HG02759 (cell line): Measurements from ENCODE around the gene BEX3.
"Not testable (repeated sequence)": the region's sequence is repeated elsewhere in the genome, so short reads cannot be mapped to it uniquely, and the experiment has no call there.

ENCODE experiments used
- ATAC-seq: cut with Tn5 transposase; IDR thresholded peaks from one replicate; pipeline ENCODE4 v1.9.1; 2021; ENCODE audit warnings: mild to moderate bottlenecking, moderate library complexity; ENCODE audit not compliant: unreplicated experiment

BEX3 gene

DNA sequence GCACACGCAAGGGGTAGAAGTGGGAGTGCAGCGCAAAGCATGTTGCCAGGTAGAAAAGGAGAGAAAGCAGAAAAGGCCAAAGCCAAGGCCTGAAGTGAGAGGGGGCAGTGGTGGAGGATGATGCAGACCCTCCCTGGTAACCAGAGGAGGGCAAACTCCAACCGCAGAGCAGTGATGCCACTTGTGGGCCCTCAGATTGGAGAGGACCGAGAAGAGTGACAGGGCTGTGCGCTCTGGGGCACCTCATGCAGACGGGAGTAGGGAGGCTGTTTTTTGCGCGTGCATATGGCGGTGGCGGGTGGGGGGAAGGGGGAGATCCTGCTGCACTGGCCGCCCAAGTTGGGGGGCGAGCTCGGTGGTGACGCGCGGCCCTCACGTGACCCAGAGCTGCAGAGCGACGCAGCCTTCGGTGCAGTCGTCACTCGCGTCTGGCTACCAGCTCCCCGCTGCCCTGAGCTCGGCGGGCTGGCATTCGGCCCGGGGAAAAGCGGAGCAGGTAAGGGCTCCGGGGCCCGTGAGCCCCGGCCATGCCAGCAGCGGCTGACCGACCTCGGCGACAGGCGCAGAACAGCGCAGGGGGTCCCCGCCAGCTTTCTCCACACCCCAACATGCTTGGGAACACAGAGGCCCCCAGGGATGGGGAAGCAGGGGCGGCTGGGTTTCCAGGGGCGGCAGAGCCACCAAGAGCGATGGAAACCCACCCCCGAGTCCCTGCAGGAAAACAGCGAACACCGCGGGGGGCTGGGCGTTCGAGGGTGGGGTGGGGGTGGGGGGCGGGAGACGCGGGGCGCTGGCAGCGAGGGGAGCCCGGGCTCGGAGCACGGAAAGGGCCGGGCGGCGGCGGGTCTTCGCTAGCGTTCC, at the start of gene BEX3:
TSS of gene BEX3 (plus strand) at position 421 of the 861 bp plus-strand sequence. CDS start 984 bp downstream, outside the sequence.
- ATAC-seq: peak; percentile 58

DNA sequence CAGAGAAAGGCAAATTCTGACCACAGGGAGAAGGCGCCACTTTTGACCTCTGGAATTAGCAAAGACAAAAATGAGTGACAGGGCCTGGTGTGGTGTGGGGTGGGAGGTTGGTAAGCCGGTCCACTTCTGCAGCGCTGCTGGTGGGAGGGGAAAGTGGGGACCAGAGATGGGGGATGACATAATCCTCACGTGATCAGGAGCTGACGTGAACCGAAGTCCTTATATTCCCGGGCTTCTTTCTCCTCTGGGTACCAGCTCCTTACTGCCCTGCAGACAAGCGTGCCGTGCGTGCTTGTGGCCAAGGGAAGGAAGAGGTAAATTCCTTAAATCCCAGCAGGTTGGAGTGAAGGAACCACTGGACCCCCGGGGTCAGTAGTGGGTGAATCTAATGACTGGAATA, 46.3 kb upstream of the BEX3 start, which contains the start of gene TCEAL7:
TSS of gene TCEAL7 (plus strand) at position 249 of the 400 bp plus-strand sequence. CDS start 1,165 bp downstream, outside the sequence.
- no peak for ATAC-seq

DNA sequence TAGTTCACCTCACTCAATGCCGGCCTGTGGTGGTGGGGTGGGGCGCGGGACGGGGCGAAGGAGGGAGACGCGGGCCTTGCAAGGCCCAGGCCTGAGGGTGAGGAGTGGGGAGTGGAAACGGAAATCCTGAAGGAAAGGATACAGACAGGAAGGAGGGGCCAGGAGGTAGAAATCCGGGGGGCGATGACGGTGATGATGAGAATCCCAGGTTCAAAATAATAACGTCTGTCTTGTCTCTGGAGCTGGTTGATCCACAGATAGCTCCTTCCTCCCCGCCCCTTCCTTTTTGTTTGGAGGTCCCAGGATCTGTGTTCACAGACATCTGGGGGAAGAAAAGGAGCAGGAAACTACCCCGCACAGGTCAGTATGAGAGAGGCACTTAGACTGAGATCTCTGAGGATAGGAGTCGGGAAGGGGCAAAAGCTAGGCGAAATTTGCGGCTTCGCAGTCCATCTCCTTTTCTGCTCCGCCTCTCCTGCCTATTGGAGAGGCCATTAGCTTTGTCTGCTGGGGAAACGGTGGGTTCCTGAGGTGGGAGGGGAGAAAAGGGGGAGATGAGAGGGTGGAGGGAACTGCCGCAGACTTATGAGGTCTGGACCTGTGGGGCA, 45.6 kb upstream of the BEX3 start:
- ATAC-seq: no peak

DNA sequence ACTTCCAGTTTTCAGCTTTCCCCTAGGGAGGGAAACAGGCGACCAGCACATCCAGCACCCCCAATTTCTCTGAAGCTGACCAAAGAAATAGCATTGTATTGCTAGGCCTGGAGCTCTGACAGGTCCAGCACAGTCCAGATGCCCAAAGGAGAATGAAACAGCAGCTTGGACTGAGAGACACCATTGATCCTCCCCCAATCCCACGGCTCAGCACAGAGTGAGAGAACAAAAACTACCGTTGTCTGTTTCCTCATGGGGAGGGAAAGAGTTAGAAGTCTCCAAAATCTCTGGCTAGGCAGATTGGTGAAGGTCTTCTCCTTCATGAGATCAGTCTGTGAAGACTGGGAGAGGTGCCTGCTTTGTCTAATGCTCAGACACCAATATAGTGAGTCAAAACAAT, 37.7 kb upstream of the BEX3 start:
- no peak for ATAC-seq

DNA sequence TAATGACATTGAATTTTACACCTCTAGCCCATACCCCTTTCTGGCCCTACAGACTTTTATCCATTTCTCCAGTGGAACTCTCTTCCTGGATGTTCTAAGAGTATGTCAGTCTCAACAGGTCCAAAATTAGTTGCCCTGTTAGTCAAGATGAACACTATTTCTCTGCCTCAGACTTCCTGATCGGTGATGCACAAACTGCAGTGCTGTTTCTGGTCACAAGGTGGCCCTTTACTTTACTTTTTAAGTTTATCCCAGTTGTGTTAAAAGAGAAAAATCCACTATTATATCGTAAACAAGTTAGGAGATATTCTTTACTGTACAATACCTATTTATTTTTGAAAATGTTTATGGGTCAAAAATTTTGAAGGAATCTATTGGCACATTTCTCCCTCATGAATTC, 33.2 kb upstream of the BEX3 start:
- no peak for ATAC-seq

DNA sequence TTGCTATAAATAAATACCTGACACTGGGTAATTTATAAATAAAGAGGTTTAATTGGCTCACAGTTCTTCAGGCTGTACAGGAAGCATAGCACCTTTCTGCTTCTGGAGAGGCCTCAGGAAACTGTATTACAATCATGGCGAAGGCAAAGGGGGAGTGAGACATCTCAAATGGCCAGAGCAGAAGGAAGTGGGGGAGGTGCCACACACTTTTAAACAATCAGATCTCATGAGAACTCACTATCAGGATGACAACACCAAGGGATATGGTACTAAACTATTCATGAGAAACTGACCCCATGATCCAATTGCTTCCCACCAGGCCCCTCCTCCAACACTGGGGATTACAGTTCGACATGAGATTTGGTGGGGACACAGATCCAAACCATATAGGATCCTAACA, 31.7 kb upstream of the BEX3 start:
- no peak for ATAC-seq

DNA sequence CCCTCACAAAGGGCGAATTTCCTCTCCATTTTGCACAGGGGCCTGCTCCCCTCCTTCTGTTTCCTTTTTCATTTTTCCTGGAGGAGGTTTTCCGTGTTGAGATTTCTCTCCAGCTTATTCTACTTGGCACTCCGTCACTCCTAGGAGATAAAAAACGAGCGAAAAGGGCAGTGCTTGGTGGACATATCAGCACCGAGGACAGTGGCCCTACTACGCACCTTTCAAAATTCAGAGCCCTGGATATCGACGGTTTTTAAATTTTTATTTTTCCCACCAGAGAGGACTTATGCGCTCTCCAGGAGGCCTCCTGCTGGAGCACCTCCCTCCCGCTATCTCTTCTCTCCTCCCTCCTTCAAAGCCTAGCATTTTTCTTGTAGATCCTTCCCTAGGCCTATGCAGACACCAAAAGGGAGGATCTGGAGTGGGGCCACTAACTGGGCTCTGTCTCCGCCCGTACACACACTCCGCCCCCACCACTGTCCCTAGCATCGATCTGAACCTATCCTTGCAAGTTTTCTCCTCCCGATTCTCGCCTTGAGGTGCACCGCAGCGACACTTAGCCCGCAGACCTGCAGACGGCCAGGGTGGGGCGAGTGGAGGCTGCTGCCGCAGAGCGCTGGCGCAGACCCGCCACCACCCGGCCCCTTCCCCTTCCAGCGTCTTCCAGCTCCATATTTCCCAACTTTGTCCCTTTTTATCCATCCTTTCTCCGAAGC, 28.5 kb upstream of the BEX3 start:
- no peak for ATAC-seq

DNA sequence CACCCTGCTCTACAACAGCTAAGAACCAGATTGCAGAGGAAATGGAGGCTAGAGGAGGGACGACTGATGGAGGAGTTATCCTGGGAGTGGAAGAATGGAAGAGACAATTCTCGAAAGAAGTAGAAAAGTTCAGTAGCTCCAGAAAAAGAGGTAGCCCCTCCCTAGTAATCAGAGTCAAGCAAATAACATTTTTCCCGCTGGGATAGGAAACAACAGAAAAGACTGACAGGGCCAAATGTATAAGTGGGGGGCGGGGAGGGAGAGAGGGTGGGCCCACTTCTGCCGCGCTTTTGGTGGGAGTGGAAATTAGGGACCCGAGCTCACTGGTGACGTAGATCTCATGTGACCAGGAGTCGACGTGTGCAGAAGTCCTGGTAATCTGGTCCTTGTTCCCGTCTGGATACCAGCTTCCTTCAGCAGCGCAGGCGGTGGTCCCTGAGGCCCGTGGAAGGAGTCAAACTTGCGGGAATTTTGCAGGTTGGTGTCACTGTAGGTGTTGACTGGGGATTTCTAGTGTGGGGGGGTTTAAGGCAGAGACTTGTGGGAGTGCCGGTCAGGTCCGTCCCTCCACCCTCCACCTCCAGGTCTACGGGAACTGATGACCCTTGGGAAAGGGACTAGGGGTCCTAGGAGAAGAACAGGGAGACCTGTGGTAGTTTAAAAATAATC, 20.1 kb upstream of the BEX3 start, which contains the start of gene TCEAL9:
TSS of gene TCEAL9 (plus strand) at position 377 of the 669 bp plus-strand sequence. CDS start 1,179 bp downstream, outside the sequence.
- peak; percentile 45 for ATAC-seq

DNA sequence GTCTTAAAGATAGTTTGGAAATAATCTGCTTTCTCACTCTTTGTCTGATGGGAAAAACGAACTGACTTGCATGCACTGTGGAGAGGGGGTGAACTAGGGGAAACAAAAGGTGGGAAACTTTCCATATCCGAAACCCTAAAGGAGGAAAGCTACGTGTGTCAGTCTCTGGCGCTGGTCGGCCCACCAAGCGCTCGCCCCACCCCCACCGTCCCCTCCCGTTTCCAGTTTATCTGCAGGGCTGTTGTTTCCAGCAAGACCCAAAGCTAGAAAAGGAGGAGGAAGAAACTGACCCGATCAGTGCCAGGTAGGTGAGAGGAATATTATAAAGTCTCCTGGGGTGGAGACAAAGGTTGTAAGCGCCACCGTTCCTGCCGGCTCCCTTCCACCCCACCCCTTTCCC, 19.5 kb upstream of the BEX3 start:
- no peak for ATAC-seq

DNA sequence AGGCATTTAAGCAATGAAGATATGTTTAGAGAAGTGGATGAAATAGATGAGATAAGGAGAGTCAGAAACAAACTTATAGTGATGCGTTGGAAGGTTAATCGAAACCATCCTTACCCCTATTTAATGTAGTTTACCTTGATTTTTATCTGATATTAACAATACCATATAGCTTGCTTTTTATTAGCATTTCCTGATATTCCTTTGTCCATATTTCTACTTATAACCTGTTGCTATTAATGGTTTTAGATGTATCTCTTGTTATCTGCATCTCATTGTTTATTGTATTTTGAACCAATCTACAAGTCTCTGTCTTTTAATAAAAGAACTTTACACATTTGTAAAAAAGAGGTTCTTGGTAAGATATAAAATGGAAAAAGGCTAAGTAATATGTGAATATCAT, 18.5 kb upstream of the BEX3 start:
- ATAC-seq: no peak

DNA sequence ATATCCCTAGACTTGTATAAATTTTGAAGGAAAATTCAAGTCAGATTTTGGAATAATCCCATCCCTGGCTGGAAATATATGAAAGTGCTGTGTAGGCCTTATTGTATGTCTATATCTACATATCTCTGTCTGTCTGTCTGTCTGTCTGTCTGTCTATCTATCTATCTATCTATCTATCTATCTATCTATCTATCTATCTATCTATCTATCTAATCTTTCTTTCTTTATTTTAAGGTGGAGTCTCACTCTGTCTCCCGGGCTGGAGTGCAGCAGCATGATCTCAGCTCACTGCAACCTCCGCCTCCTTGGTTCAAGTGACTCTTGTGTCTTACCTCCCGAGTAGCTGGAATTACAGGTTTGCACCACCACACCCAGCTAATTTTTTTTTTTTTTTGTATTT, 16.7 kb upstream of the BEX3 start:
- ATAC-seq: not testable (repeated sequence)

DNA sequence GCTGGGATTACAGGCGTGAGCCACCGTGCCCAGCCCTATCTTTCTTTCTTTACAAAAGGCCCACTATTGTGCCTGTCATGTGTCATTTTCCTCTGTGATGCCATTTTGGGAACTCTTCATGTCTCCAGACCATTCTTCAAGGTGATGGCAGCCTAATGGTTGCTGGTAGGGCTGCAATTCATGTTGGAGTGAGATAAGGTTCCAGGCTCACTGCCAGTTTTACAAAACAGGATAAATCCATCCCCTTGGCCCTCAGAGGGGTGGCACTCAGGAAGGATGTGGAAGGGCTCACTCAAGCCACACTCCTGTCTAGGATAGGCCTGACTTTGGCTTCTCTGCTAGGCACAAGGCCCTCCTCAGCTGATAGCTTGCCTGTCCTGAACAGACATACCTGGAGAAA, 16.2 kb upstream of the BEX3 start:
- no peak for ATAC-seq

DNA sequence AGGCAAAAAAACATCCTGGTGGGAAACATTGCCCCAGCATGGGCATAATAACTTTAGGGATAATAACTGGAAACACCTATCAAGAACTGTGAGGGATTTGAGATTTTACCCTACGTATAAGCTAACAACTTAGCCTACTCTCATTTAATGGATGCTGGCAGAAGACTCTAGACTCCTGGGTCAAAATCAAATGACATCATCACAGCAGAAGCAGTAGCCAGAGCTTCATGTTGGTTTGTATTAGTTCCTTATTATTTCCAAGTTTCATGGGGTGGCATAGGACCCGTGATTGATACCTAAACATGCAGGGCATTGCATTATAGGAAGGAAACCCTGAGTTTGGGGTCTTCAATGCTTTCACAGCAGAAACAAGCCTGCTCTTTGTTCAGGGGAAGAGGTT, 15.4 kb upstream of the BEX3 start:
- ATAC-seq: no peak

DNA sequence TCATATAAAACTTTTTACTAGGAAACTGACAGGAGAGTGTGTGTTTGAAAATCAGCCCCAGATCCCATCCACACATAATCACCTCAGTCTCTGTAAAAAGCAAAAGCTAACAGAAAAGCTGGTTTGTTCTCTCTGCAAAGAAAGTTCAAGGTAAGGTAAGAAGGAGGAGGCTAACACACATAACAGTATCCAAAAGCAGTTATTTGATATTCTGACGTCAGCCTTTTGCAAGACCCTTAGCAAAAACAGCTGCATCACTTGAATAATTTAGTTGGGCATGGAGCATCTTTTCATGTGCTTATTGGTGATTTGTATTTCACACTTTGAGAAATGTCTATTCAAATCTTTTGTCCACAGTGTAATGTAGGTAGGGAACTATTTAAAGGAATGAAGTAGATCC, 14.5 kb upstream of the BEX3 start:
- no peak for ATAC-seq

DNA sequence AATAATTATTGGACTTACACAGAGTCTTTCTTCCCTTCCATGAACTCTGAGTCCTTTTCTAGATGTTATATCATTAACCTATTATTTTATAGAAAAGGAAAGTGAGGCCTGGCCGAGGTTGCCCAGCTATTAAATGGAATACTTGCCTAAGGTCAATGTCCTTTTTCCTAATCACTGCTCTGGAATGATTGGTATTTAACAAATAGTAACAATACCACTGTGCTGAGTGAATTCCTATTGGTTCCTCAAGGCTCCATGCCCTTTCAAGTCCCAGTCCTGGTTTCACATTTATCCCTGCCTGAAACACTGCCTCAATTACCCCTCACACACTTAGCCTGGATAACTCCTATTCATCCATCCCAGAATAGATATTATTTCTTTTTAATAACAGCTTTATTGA, 13.9 kb upstream of the BEX3 start:
- ATAC-seq: no peak

DNA sequence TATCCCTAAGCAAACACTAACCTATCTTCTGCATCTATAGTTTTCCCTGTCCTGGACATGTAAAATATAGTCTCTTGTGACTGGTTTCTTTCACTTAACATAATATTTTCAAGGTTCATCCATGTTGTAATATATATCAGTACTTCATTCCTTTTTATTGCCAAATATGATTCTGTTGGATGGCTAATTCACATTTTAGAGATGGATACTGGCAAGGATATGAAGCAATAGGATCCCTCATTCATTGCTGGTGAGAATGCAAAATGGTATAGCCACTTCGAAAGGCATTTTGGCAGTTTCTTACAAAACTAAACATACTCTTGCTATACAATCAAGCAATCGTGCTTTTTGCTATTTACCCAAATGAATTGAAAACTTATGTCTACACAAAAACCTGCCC, 13.3 kb upstream of the BEX3 start:
- no peak for ATAC-seq

DNA sequence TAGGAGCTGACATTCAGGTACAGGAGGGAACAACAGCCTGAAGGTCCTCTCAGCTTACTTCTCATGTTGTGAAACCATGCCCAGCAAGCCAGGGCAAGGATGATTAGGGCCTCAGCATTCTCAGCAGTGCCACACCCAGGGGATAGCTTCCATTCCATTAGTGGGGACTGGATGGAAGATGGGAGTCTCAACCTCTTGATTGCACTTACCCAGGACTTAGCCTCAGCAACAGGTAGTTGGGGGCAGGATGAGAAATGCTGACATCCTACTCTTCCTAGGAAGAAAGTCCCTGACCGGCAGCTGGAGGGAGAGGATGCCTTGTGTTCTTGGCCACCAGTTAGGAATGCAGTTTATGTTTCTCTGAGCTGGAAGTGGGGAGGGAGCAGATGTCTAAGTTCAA, 8.8 kb upstream of the BEX3 start:
- no peak for ATAC-seq

DNA sequence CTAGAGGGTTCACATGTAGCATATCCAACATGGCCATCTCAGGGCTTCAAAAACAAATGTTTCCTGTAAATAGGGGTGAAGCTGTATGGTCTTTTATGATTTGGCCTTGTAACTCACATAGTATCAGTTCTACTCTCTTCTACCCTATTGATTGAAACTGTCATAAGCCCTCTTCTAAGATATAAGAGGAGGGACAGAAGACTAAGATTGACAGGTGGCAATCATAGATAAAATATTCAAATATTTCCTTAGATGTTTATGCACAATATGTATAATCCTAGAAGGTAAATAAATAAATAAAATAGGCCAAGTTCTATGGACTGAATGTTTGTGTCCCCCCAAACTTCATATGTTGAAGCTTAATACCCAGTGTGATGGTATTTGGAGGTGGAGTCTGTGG, 6.9 kb upstream of the BEX3 start:
- ATAC-seq: no peak

DNA sequence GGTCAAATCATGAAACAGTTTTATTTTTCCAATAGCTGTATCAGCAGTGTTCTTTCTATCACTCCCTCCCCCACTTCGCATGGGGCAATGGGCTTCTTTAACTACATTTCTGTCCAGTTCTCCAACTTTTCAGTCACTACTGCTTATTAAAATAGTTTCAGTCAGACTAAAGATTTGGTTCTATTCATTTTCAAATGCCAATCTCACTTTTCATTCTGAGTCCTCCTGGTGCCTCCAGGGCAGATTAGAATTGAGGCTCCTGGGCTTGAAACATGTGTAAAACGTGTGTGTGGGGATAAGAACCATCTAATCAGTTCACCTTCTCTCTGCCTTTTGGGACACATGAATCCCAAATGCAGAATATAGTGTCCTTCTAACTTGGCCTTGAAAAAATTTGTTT, 3.5 kb upstream of the BEX3 start:
- ATAC-seq: no peak

DNA sequence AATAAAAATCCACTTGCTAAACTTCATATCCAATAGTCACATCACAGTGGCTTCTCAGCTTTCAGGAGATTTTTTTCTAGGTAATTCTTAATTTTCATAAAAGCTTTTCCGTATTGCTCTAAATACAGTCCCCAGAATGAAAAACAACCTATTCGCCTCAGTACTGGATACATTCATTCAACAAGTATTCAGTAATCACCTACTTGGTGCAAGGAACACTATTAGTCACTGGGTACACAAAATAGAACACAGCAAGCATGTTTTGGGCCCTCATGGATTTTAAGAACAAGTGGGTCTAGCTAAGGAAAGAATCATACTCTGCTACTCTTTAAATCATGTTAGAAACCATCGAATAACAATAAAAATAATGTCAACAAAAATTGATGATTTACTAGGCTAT, 2.8 kb upstream of the BEX3 start:
- no peak for ATAC-seq

DNA sequence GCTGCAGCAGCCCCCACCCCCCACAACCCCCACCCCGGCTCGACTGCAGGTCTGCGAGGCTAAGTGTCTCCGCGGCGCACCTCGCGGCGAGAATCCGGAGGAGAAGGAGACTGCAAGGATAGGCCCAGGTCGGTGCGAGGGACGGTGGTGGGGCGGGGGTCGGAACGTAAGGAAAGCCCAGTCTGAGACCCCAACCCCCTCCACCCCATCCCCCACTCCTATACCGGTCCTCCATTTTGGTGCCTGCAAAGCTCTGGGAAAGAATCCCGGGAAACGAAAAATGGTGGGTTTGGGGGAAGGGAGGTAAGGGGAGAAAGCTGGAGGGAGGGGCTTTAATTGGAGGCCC, 614 bp downstream of the BEX3 start:
- no peak for ATAC-seq
